HG03520 (cell line): Measurements from ENCODE around the gene ITPR2.
"Not testable (repeated sequence)": the region's sequence is repeated elsewhere in the genome, so short reads cannot be mapped to it uniquely, and the experiment has no call there.

Source experiments
- ATAC-seq: cut with Tn5 transposase; IDR thresholded peaks from one replicate; pipeline ENCODE4 v1.9.1; 2021; ENCODE audit warnings: mild to moderate bottlenecking, moderate library complexity; ENCODE audit not compliant: unreplicated experiment

The ITPR2 gene

DNA sequence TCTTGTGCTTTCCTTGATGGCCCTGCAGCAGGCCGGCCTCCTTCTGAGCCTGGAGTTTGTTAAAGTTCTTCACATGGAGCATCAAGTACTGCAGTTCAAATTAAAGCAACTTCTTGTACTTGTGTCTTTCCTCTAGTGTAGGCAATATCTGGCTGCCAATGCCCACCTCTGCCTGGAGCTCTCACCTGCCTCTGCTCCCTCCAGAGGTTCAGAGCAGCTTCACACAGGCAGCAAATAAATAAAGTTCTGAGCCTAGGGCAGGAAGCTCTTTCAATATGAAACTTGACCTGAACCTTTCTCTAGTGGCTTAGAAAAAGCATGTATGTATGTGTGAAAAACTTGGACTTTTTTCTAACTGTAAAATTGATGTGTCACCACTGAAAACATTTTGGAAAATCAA lies 65.9 kb downstream of the ITPR2 start:
- ATAC-seq: no peak

DNA sequence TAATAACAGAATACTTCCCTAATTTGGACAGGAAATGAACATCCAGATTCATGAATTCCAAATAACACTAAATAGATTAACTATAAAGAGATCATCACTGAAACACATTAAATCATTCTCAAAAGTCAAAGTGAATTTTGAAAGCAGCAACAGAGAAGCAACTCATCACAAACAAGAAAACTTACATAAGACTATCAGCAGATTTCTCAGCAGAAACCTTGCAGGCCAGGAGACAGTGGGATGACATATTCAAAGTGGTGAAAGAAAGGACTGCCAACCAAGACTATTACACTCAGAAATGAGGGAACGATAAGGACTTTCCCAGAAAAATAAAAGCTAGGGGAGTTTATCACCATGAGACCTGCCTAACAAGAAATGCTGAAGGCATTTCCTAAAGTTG lies 70.8 kb downstream of the ITPR2 start:
- no peak for ATAC-seq

GRCh38 chr12:26761775-26762174 lies 71.2 kb downstream of the ITPR2 start:
- ATAC-seq: no peak

- no peak for ATAC-seq
Measured at GRCh38 chr12:26760657-26761293, 72.2 kb downstream of the ITPR2 start.

GRCh38 chr12:26755362-26755761 lies 77.6 kb downstream of the ITPR2 start:
- not testable (repeated sequence) for ATAC-seq

DNA sequence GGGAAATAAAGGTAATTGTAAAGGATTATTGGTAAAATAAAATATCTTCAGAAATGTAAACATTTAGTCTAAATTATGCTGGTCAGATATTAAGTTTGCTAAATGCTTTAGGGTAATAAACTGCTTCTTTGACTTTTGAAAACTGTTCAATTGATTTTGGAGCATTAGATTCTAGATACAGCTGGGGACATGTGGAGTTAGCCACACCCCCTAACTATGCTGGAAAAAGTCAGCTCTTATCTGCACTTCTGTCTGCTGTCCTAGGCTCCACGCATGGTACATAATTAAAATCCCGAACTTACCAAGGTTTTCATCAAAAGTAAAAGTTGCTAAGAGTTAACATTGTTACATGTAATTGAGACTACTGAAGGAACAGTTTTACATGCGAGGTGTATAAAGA lies 78.8 kb downstream of the ITPR2 start:
- ATAC-seq: no peak

DNA sequence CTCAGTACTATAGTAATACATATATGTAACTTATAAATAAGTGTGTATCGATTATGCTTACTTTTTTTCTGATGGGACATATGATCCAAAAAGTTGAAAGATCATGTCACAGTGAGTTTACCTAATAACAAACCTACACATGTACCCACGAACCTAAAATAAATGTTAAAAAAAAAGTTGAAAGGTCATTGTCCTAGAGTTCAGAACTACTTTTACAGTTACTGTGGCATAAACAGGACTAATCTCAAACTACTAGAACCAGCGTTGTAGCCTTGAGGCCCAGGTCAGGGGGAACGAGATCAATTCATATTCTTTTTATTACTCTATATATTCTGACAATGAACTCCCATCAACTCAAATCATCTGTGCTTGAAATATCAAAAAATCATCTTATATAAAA lies 81.8 kb downstream of the ITPR2 start:
- ATAC-seq: no peak

GRCh38 chr12:26750531-26751175 lies 82.3 kb downstream of the ITPR2 start:
- peak; percentile 59 for ATAC-seq

DNA sequence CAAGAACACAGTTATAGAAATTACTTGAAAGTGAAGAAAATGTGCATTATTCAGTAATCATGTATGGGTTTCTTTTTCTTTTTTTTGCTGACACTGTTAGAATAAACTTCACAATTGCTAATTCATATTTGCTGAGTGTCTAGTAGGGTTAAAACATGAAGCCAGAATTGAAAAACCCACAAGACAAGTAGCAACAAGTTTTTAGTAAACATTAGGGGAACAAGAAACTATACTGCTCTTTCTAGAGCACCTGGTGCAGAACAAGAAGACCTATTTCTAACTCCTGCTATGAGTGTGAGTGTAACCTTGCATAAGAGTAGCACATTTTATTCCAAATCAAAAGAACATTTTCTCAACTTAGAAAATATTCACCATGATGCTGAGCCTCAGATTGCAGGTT lies 83.2 kb downstream of the ITPR2 start:
- peak; percentile 71 for ATAC-seq

DNA sequence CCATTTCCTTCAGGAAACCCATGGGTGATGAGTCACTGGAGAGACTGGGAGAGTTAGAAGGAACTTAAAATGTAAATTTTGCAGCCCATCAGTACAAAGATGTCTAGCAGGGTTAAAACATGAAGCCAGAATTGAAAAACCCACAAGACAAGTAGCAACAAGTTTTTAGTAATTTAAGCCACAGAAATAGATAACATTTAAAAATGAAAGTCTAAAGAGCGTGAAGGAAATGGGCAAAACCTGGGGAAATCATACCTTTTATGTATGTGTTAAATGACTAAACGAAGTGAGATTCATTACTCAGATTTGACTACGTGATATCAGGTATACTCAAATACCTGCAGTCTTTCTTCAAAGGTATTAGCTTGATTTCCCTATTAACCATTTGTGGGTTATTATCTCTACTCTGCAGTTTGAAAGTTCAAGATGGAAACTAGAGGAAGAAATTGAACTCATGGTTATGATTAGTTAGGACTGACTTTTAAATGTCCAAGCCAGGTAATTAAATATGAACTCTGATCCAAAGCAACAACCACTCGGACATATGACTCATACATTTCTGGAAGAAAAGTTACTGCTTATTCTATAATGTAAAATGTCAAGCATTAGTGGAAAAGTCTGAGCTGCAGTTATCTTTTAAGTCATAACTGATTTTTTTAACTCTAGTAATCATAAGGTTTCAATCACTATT lies 84.1 kb downstream of the ITPR2 start:
- no peak for ATAC-seq

GRCh38 chr12:26748412-26748740 lies 84.6 kb downstream of the ITPR2 start:
- no peak for ATAC-seq

- ATAC-seq: no peak
Measured at GRCh38 chr12:26746121-26746714, 86.8 kb downstream of the ITPR2 start.

DNA sequence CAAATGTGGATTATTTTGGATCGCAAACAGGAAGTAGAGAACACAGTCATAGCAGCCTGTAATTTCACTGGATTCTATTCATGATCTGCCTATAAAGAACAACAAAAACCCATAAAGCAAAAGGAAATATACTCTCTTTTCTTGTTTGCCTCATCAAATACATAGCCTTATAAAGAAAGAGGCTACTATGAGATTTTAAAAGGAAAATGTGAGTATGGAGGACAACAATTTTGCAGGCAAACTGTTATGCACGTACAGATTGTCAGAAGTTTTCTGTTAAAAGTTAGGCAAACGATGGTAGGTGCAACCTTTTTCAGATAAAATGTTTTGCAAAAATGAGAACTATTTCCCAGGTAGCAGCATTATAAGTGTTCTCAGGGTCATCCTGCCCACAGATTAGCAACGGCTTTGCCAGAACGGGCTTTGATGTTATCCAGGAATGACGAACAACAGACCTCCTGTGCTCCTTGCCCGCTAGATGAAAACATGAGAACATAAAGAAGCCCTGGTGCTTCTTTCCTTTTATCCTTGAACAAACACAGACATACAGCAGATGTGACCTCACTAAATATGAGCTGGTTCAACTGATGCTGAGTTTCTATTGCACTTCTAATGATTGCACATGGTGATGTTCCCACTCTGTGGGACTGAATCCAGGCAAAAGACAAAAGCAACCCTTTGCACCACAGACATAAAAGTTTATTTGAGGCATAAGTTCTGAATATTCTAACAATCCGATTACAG lies 88.1 kb downstream of the ITPR2 start:
- ATAC-seq: no peak

GRCh38 chr12:26744042-26744626 lies 88.9 kb downstream of the ITPR2 start:
- ATAC-seq: no peak

- no peak for ATAC-seq
Measured at GRCh38 chr12:26741584-26742227, 91.3 kb downstream of the ITPR2 start.

- no peak for ATAC-seq
Measured at GRCh38 chr12:26740991-26741390, 92.0 kb downstream of the ITPR2 start.

GRCh38 chr12:26740348-26740747 lies 92.6 kb downstream of the ITPR2 start:
- no peak for ATAC-seq

DNA sequence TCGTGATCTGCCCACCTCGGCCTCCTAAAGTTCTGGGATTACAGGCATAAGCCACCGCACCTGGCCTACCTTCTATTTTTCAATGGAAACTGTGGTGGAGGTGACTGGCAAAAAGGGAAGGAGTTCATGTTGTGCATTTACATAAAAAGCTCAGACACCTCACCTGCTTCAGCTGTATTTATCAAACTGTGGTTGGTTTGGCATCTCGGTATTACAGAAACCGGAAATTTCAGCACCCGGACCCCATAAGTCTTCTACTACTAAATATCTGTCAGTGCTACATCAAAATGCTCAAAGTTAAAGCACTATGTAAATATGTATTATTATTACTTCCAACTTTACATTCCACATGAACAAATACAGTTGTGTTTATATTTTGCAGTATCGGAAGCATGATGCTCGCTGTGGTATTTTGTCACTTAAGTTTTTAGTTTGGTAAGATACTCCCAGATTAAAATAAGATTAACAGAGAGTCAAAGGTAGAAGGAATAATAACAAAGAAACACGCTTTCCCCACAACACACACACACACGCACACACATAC lies 95.4 kb downstream of the ITPR2 start:
- ATAC-seq: no peak

DNA sequence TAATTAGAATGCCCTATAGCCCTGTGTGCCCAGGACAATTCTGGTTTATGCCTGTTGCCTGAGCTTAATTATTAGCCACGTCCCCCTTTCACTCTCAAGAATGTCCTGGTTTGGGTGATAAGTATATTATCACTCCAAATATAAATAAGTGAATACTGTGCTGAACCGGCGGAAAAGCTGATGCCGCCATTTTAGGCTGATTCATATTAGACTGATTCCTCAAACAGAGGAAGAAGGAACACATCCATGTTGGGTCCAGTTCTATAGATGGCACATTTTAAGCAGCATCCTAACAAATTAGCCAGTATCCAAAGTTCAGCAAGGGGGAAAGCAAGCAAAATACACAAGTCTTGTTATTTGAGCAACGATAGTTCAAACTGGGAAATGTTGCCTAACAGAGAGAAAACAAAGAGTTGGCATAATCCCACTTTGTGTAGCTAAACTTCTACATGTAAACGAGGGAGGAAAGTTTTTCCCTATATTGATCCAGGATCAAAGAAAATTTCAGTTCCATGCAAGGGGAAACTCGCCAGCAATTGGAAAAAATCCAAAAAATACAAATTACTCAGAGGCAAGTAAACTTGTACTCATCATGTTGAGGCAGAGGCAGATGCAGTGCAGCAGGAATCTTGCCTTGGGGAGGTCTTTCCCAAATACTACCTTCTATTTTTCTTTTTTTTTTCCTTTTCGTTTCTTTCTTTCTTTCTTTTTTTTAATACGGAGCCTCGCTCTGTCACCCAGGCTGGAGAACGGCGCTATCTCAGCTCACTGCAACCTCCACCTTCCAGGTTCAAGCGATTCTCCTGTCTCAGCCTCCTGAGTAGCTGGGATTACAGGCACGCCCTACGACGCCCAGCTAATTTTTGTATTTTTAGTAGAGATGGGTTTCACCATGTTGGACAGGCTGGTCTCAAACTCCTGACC lies 96.2 kb downstream of the ITPR2 start:
- ATAC-seq: no peak
